Measurements from ENCODE around the gene TP53INP2.

The TP53INP2 gene

DNA sequence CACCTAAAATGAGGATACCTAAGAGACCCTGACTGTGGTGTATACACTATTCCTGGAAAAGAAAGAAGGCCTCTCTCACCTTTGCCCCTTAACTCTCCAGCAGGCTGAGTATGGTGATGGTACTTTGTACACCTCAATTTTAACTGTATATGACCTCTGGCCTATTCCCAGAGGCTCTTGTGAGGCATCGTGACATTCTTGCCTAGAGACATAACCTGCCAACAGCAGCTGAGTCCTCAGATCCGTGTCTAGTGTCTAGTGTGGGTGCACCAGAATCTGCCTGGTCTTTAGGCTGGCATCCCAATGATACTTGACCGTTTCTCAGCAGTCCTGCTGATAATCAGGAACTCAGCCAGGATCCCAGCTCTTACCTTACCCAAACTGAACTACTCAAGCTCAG, 20.0 kb downstream of the TP53INP2 start:
- no peak for DNase-seq

DNA sequence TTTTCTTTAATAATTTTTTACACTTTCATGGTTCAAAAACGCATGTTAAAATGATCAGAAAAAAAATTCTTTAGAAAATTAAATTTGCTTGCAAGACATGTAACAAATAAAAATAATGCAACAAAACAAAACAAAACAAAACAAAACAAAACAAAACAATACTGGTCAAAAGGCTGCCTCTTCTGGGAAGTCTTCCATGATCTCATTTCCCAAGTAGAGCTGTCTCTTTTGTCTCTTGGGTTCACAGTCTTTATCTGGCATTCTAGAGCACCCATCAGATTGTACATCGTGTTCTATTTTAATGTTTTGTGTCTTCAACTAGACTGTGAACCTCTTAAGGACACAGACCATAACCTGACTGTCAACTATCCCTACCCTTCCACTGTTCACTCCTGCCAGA, 25.3 kb downstream of the TP53INP2 start:
- DNase-seq: no peak

GRCh38 chr20:34732523-34732922, 28.4 kb downstream of the TP53INP2 start:
- DNase-seq: no peak

DNA sequence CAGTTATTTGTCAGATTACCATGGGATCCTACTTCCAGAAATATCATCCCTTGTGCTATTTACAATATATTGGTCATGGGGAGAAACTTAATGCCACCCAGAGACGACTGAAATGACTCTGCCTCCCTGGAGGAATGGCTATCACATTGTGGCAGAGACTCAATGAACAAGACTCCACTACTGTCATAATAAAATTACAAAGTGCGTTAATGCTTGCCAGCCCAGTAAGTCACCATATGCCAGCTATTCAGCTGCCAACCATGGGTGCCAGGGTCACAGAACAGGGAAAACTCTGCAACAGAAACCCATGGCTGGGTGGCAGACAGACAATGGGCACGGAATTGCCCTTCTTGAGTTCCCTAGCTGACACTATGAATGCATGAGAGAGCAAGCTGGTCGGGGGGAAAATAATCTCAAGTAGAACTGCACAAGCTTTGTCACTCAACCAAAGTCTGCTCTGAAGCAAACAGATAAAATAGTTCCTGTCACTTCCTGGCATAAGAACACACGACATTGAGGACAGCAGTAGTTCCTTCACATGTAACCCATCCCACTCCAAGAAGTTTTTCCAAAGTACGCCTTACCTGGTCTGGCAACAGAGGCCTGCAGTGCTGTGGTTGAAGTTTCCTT, 32.1 kb downstream of the TP53INP2 start:
- no peak for DNase-seq

DNA sequence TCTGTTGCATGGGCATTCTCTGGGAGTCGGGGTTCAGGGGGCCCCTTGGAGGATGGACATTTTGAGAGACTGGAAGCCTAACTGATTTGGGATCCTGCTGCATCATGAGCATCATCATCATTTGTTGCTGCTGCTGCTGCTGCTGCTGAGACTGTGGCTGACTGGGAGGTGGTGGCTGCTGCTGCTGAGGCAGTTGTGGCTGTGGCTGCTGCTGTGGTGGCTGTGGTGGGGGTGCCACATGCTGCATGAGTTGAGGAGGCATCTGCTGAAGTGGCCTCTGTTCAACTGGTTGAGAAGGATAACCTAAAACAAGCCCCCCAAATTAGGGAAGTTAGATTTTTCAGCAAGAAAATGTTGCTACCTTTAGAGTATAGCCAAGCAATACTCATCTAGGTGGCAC, 38.9 kb downstream of the TP53INP2 start:
- no peak for DNase-seq

DNA sequence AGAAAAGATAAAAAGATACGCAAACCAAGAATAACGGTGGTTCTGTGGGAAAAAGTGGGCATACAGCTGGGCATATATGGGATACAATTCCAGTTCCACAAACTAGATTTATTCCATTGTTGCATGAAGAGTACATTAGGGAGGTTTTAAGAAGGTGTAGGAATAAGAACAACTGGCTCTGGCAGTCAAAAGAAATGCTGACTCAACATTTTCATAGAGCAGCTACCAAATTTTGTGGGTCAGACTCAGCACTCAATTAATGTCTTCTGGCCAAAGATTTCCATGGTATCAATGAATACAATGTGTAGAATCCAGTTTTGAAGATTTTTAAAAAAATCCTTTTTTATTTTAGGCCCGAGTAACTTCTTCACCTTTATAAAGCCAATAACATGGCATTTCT, 40.2 kb downstream of the TP53INP2 start:
- DNase-seq: no peak

DNA sequence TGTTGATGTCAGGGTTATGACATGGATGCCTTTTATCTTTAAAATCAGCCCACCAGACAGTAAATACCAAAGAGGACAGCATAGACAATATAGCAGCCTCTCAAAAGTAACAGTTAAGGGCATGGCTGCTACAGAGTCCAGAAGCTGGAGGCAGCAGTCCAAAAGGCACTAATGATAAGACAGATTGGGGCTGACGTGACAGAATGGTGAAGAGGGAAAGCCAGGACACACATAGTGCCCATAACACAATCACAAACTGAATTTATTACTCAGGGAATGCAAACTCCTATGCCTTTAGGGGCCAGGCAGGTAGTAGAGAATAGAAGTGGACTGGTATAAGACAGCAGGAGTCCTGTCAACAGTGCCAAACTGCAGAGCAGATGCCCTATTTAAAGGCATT, 40.7 kb downstream of the TP53INP2 start:
- no peak for DNase-seq

- DNase-seq: no peak
These were observed 42.5 kb downstream of the TP53INP2 start for GRCh38 chr20:34746674-34747073.

- DNase-seq: no peak
These were observed 43.3 kb downstream of the TP53INP2 start for GRCh38 chr20:34747479-34747878.

- no peak for DNase-seq
These were observed 44.6 kb downstream of the TP53INP2 start for GRCh38 chr20:34748709-34749108.

GRCh38 chr20:34750484-34750883, 46.3 kb downstream of the TP53INP2 start:
- DNase-seq: no peak

GRCh38 chr20:34751453-34751852, 47.3 kb downstream of the TP53INP2 start:
- no peak for DNase-seq

GRCh38 chr20:34753706-34754461, 49.7 kb downstream of the TP53INP2 start:
- DNase-seq: no peak

GRCh38 chr20:34754611-34755010, 50.5 kb downstream of the TP53INP2 start:
- DNase-seq: no peak

- DNase-seq: no peak
These were observed 51.2 kb downstream of the TP53INP2 start for GRCh38 chr20:34755367-34755766.

- no peak for DNase-seq
These were observed 57.9 kb downstream of the TP53INP2 start for GRCh38 chr20:34762031-34762555.

All from CD4-positive, alpha-beta T cell treated with Interleukin-17A for 4 hours (primary cell).